Measurements from ENCODE around the gene ABCF1. TPM values are rescaled to one million over a fixed set of nuclear protein-coding genes. Genes with fewer than 3 reads are reported as not detected.
A peak's percentile ranks its signal among the peaks of the same experiment; 100 is the strongest.

ABCF1 gene
- total and polyA plus RNA-seq, 9 of the 15 experiments (the other 6 are each of a cell fraction or from before 2014, with no cell fraction given): 41.6 to 193 (median 102) TPM

DNA sequence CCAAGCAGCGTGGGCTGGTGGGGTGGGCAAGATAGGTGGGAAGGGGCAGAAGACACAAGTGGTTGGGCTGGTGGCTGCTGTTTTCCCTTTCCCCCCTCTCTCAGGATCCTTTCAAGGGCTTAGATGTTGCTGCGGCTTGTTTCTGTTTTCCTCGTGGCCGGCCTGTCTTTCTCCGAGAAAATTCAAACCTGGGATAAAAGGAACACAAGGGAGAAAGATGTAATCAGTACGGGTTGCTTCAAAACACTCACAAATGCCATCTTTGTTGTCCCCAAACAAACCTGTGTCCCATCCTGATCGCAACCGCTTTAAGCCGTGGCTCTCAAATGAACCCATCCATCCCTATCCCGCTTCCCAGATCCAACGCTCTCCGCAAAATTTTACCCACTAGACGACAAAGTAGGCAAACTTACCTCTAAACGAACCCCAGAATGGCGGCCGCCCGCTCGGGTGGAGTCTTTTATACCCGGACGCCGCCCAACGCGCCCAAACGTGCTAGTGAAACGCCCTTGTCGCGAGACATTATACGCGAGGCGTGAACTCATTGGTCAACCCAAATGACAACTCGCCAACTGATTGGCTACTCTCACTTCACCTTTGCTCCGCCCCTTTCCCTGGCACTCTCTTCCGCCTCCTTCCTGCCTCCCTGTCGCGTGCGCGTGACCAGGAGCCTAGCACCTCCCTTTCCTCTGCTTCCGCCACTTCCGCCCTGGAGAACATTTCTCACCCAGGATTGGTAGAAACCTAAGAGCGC, 45.7 kb downstream of the ABCF1 start, which contains the start of gene PPP1R10 (continued):
- TF ChIP-seq LCOR (CRISPR knock-in tag; IDR thresholded peaks at IDR 0.05) (peak; percentile 97), IFI16 (CRISPR knock-in tag; IDR thresholded peaks at IDR 0.05) (0 out of 2 replicates have a peak, but pooled peaks have one; percentile 58), RCOR1 (IDR thresholded peaks at IDR 0.05; ENCODE audit: borderline replicate concordance in 1 of 2, low read depth in 2 of 2, low read length in 2 of 2) (no peak; a peak in 1 of 4 replicates), CBFB (CRISPR knock-in tag; IDR thresholded peaks at IDR 0.05) (no peak), CBX3 (IDR thresholded peaks at IDR 0.05; ENCODE audit: borderline replicate concordance in 1 of 2, low read length in 2 of 2) (peak in 1 of 2 experiments; percentile 53; a peak in 1 of 3 replicates), GATA2 (CRISPR knock-in tag; IDR thresholded peaks at IDR 0.05) (0 out of 2 replicates have a peak, but pooled peaks have one; percentile 51), NFYB (IDR thresholded peaks at IDR 0.05; ENCODE audit: extremely low read depth, insufficient read length) (peak; percentile 55), MEF2A (IDR thresholded peaks at IDR 0.05; ENCODE audit: control insufficient read depth, low read depth, low read length) (peak; percentile 37; the same call in 1 of the 2 replicates), SMAD3 (CRISPR knock-in tag; conservative IDR thresholded peaks at IDR 0.05) (peak; percentile 94), CREB5 (CRISPR knock-in tag; IDR thresholded peaks at IDR 0.05) (peak; percentile 80), KHSRP (IDR thresholded peaks at IDR 0.05) (peak; percentile 67), TEAD1 (CRISPR knock-in tag; IDR thresholded peaks at IDR 0.05) (peak; percentile 44 to 70; a peak in 1 of 4 replicates), IRF2 (CRISPR knock-in tag; IDR thresholded peaks at IDR 0.05) (no peak), IRF9 (tag; IDR thresholded peaks at IDR 0.05) (no peak), PML (IDR thresholded peaks at IDR 0.05; ENCODE audit: low read length) (peak; percentile 99), ZNF445 (CRISPR knock-in tag; IDR thresholded peaks at IDR 0.05; ENCODE audit: low read depth) (peak; percentile 83), NFRKB (IDR thresholded peaks at IDR 0.05; ENCODE audit: low read depth) (peak; percentile 100), MECOM (CRISPR knock-in tag; IDR thresholded peaks at IDR 0.05) (0 out of 2 replicates have a peak, but pooled peaks have one; percentile 41)
- TF ChIP-seq, protein P1, sequence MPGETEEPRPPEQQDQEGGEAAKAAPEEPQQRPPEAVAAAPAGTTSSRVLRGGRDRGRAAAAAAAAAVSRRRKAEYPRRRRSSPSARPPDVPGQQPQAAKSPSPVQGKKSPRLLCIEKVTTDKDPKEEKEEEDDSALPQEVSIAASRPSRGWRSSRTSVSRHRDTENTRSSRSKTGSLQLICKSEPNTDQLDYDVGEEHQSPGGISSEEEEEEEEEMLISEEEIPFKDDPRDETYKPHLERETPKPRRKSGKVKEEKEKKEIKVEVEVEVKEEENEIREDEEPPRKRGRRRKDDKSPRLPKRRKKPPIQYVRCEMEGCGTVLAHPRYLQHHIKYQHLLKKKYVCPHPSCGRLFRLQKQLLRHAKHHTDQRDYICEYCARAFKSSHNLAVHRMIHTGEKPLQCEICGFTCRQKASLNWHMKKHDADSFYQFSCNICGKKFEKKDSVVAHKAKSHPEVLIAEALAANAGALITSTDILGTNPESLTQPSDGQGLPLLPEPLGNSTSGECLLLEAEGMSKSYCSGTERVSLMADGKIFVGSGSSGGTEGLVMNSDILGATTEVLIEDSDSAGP (CRISPR knock-in tag; IDR thresholded peaks at IDR 0.05): no peak
- TF ChIP-seq, protein P2, sequence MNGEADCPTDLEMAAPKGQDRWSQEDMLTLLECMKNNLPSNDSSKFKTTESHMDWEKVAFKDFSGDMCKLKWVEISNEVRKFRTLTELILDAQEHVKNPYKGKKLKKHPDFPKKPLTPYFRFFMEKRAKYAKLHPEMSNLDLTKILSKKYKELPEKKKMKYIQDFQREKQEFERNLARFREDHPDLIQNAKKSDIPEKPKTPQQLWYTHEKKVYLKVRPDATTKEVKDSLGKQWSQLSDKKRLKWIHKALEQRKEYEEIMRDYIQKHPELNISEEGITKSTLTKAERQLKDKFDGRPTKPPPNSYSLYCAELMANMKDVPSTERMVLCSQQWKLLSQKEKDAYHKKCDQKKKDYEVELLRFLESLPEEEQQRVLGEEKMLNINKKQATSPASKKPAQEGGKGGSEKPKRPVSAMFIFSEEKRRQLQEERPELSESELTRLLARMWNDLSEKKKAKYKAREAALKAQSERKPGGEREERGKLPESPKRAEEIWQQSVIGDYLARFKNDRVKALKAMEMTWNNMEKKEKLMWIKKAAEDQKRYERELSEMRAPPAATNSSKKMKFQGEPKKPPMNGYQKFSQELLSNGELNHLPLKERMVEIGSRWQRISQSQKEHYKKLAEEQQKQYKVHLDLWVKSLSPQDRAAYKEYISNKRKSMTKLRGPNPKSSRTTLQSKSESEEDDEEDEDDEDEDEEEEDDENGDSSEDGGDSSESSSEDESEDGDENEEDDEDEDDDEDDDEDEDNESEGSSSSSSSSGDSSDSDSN (IDR thresholded peaks at IDR 0.05; ENCODE audit: borderline replicate concordance in 1 of 2, low read depth in 2 of 2, low read length in 2 of 2): no peak

Measured in K562 (cell line).